ENCODE data around the gene FAM135A.

The FAM135A gene

GRCh38 chr6:70507161-70507560 lies 93.9 kb downstream of the FAM135A start:
- no peak for DNase-seq
- no peak for TF ChIP-seq CTCF (IDR thresholded peaks at IDR 0.05)
- Mint-ChIP-seq H3K36me3 (ENCODE audit: low read depth) (peaks cover 41% of the 10 kb centered on the region), H3K9me3 (peaks cover 23% of the 10 kb centered on the region), H3K27ac (peak overlapping the region; percentile 34), H3K4me3 (no peak overlapping the region), H3K27me3 (ENCODE audit: low read depth, poor library complexity) (no peaks in the 10 kb centered on the region), H3K4me1 (no peaks in the 10 kb centered on the region)

GRCh38 chr6:70508953-70509352 lies 95.6 kb downstream of the FAM135A start:
- Mint-ChIP-seq H3K4me3 (no peak overlapping the region), H3K27ac (no peak overlapping the region), H3K36me3 (ENCODE audit: low read depth) (peaks cover 23% of the 10 kb centered on the region), H3K4me1 (no peaks in the 10 kb centered on the region), H3K9me3 (peaks cover 9% of the 10 kb centered on the region), H3K27me3 (ENCODE audit: low read depth, poor library complexity) (no peaks in the 10 kb centered on the region)
- no peak for DNase-seq
- no peak for TF ChIP-seq CTCF (IDR thresholded peaks at IDR 0.05)

GRCh38 chr6:70510600-70510999 lies 97.3 kb downstream of the FAM135A start:
- Mint-ChIP-seq H3K4me3 (no peak overlapping the region), H3K9me3 (peaks cover 2% of the 10 kb centered on the region), H3K4me1 (no peaks in the 10 kb centered on the region), H3K27ac (no peak overlapping the region), H3K27me3 (ENCODE audit: low read depth, poor library complexity) (no peaks in the 10 kb centered on the region), H3K36me3 (ENCODE audit: low read depth) (peaks cover 23% of the 10 kb centered on the region)
- DNase-seq = no peak
- no peak for TF ChIP-seq CTCF (IDR thresholded peaks at IDR 0.05)

- H3K36me3 Mint-ChIP-seq (ENCODE audit: low read depth) = peaks cover 26% of the 10 kb centered on the region
- no peak for DNase-seq
- no peak overlapping the region for H3K27ac Mint-ChIP-seq
- no peak overlapping the region for H3K4me3 Mint-ChIP-seq
- no peak for TF ChIP-seq CTCF (IDR thresholded peaks at IDR 0.05)
- peaks cover 2% of the 10 kb centered on the region for H3K27me3 Mint-ChIP-seq (ENCODE audit: low read depth, poor library complexity)
- H3K4me1 Mint-ChIP-seq = no peaks in the 10 kb centered on the region
- no peaks in the 10 kb centered on the region for H3K9me3 Mint-ChIP-seq
These were observed 105.4 kb downstream of the FAM135A start for GRCh38 chr6:70518723-70519122.

GRCh38 chr6:70520575-70520974 lies 107.3 kb downstream of the FAM135A start:
- no peak for DNase-seq
- H3K27me3 Mint-ChIP-seq (ENCODE audit: low read depth, poor library complexity) = peaks cover 2% of the 10 kb centered on the region
- no peak for TF ChIP-seq CTCF (IDR thresholded peaks at IDR 0.05)
- H3K4me3 Mint-ChIP-seq = no peak overlapping the region
- H3K9me3 Mint-ChIP-seq = no peaks in the 10 kb centered on the region
- no peaks in the 10 kb centered on the region for H3K4me1 Mint-ChIP-seq
- H3K27ac Mint-ChIP-seq = no peak overlapping the region
- H3K36me3 Mint-ChIP-seq (ENCODE audit: low read depth) = peaks cover 15% of the 10 kb centered on the region

GRCh38 chr6:70524721-70525286 lies 111.5 kb downstream of the FAM135A start:
- DNase-seq = no peak
- H3K36me3 Mint-ChIP-seq (ENCODE audit: low read depth) = peaks cover 10% of the 10 kb centered on the region
- H3K4me1 Mint-ChIP-seq = no peaks in the 10 kb centered on the region
- no peak overlapping the region for H3K27ac Mint-ChIP-seq
- TF ChIP-seq CTCF (IDR thresholded peaks at IDR 0.05) = no peak
- H3K4me3 Mint-ChIP-seq = no peak overlapping the region
- no peaks in the 10 kb centered on the region for H3K27me3 Mint-ChIP-seq (ENCODE audit: low read depth, poor library complexity)
- no peaks in the 10 kb centered on the region for H3K9me3 Mint-ChIP-seq
